SK-N-SH treated with all-trans-retinoic acid at 6 μM for 48 hours (cell line): ENCODE data around the gene KDM2B.

Source experiments
- BACH2 ChIP-seq: fragments of 250-450 bp; sonication (Bioruptor Pico); IDR thresholded peaks from 2 replicates; pipeline ENCODE4 v1.9.0; 2021; ENCODE audit warnings: mild to moderate bottlenecking, borderline replicate concordance
- ESRRG ChIP-seq: fragments of 250-450 bp; sonication (Bioruptor Pico); IDR thresholded peaks from 2 replicates; pipeline ENCODE4 v1.6.1; 2021; ENCODE audit warnings: mild to moderate bottlenecking
- TCF4 ChIP-seq: fragments of 250-450 bp; sonication (Bioruptor Pico); IDR thresholded peaks from 2 replicates; pipeline ENCODE4 v1.8.0; 2021; ENCODE audit warnings: mild to moderate bottlenecking, moderate library complexity, borderline replicate concordance
- ZNF8 ChIP-seq: fragments of 450-650 bp; formaldehyde crosslinking; IDR thresholded peaks from 2 replicates; pipeline ENCODE4 v1.5.0; 2020; ENCODE audit warnings: mild to moderate bottlenecking, moderate library complexity

DNA sequence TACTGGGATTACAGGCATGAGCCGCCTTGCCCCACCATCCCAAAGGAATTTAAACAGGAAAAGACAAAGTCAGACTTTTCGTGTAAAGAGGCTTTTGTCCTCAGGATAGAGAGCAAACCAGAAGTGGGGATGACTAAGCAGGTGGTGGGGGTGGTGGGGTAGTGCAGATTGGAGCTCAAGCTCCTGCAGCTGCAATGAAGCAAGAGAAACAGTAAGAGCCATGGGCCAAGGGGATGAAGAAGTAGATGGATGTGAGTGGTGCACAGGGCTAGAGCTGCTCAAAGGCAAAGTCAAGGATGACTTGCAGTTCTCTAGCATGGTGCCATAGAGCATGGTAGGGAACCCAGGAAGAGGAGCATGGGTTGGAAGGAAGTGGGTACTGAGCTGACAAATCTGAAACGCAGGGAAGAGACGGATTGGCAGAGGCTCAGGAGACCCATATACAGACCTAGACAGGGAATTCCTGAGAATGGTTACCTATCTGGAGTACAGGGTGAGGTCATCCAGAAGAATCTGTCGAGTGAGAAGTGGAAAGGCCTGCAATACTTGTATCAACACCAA, 192.3 kb downstream of the KDM2B start:
- TF ChIP-seq BACH2 (CRISPR knock-in tag) = no peak
- TF ChIP-seq ESRRG = no peak
- TF ChIP-seq TCF4 (CRISPR knock-in tag) = no peak
- TF ChIP-seq ZNF8 (CRISPR knock-in tag) = no peak
